Activated naive CD4-positive, alpha-beta T cell treated with anti-CD3 and anti-CD28 coated beads for 36 hours (primary cell): ENCODE results near the gene BSND. TPM values are rescaled to one million over a fixed set of nuclear protein-coding genes. Genes with fewer than 3 reads are reported as not detected.

Experiments
- CTCF ChIA-PET: fragments of 350-600 bp; sonication (Branson Sonifier 250); formaldehyde crosslinking; loops from one replicate; lab custom pipeline; 2021; ENCODE audit warnings: antibody characterized with exemption; lab: Charles Lee
- DNase-seq: peaks from one replicate; pipeline ENCODE4 v3.0.0-alpha.2; 2020
- H3K27ac Mint-ChIP-seq: one replicate; pipeline ENCODE4 v1.8.0; 2021; ENCODE audit warnings: mild to moderate bottlenecking, mixed read lengths
- H3K27me3 Mint-ChIP-seq: one replicate; pipeline ENCODE4 v1.8.0; 2021; ENCODE audit warnings: low read depth, mixed read lengths
- H3K36me3 Mint-ChIP-seq: one replicate; pipeline ENCODE4 v1.8.0; 2021; ENCODE audit warnings: low read depth, mixed read lengths
- H3K4me1 Mint-ChIP-seq: one replicate; pipeline ENCODE4 v1.8.0; 2021; ENCODE audit warnings: low read depth, mixed read lengths
- H3K4me3 Mint-ChIP-seq: one replicate; pipeline ENCODE4 v1.8.0; 2021; ENCODE audit warnings: mild to moderate bottlenecking, moderate library complexity, mixed read lengths
- H3K9me3 Mint-ChIP-seq: one replicate; pipeline ENCODE4 v1.8.0; 2021; ENCODE audit warnings: mixed read lengths
- intact Hi-C: fragments of 100-400 bp; cut with micrococcal nuclease; formaldehyde crosslinking; loops from one replicate; pipeline ENCODE4 v1.15.1; 2023
- total RNA-seq, 2 experiments: library from RNA; stranded (reverse); gene quantifications; one replicate each; pipeline ENCODE4 v1.2.3, GENCODE V29; 2021

The BSND gene
- total RNA-seq, 2 experiments from 2014 or later: not detected

DNA sequence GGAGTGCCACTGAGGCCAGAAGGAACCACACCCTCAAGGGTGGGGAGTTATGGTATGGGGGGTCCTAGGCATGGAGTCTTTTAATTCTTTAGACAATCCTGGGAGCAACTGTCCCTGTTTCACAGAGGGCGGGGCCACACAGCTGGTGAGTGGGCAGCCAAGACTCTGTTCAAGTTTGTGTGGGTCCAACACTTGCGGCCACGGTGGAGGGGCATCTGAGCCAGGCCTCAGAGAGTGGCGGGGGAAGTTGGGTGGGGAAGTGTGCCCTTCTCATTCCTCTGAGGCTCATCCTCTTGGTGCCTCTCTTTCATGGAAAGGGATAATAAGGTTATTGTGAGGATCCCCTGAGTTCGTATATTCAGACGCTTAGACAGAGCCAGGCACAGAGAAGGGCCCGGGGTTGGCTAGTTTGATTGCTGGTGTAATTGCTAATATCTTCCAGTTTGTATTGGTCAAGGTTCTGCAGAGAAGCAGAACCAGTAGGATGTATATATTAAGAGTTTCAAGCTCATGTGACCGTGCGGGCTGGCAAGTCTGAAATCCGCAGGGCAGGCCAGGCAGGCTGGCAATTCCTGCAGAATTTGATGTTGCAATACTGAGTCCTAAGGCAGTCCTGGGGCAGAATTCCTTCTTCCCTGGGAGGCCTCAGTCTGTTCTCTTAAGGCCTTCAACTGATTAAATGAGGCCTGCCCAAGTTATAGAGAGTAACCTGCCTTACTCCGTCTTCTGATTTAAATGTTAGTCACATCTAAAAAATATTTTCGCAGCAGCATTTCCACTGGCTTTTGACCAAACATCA, 56.5 kb downstream of the BSND start:
- Mint-ChIP-seq H3K27ac (no peak overlapping the region), H3K27me3 (no peaks in the 10 kb centered on the region), H3K36me3 (no peaks in the 10 kb centered on the region), H3K4me3 (no peak overlapping the region), H3K9me3 (no peaks in the 10 kb centered on the region), H3K4me1 (peaks cover 2% of the 10 kb centered on the region)
- CTCF ChIA-PET: no interaction called here
- DNase-seq: no peak
- intact Hi-C loops: no loop called here

DNA sequence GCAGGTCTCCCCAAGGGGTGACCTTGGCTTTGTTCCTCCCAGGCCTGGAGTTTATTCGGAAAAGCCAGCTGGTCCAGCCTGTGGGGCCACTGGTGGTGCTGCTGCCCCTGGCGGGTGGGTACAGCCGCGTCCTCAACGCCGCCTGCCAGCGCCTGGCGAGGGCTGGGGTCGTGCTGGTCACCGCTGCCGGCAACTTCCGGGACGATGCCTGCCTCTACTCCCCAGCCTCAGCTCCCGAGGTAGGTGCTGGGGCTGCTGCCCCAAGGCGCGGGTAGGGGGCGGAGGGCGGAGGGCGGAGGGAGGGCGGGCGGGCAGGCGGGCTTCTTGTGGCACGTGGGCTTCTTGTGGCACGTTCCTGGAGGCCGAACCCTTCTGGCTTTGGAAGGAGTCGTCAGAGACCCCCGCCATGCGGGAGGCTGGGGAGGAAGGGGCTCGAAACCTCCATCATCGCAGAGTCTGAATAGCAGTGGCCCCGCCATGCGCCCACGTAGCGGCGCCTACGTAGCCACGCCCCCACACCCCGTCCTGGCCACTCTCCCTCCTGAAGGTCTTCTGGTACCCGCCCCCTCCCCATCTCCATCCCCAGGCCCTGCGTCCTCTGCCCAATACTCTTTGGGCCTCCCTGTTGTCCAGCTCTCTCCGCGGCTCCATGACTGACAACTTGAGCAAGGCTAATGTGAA, 57.4 kb downstream of the BSND start:
- CTCF ChIA-PET: no interaction called here
- H3K36me3 Mint-ChIP-seq: no peaks in the 10 kb centered on the region
- no peaks in the 10 kb centered on the region for H3K9me3 Mint-ChIP-seq
- H3K27ac Mint-ChIP-seq: no peak overlapping the region
- intact Hi-C loops: no loop called here
- H3K4me1 Mint-ChIP-seq: peaks cover 9% of the 10 kb centered on the region
- H3K4me3 Mint-ChIP-seq: no peak overlapping the region
- no peak for DNase-seq
- H3K27me3 Mint-ChIP-seq: no peaks in the 10 kb centered on the region

- intact Hi-C loops: no loop called here
- Mint-ChIP-seq H3K4me1 (peaks cover 9% of the 10 kb centered on the region), H3K4me3 (no peak overlapping the region), H3K9me3 (no peaks in the 10 kb centered on the region), H3K27ac (no peak overlapping the region), H3K27me3 (no peaks in the 10 kb centered on the region), H3K36me3 (no peaks in the 10 kb centered on the region)
- CTCF ChIA-PET: no interaction called here
- DNase-seq: no peak
Observed at GRCh38 chr1:55056632-55056992, 57.9 kb downstream of the BSND start.

- H3K36me3 Mint-ChIP-seq: no peaks in the 10 kb centered on the region
- peaks cover 9% of the 10 kb centered on the region for H3K4me1 Mint-ChIP-seq
- no peaks in the 10 kb centered on the region for H3K27me3 Mint-ChIP-seq
- CTCF ChIA-PET: no interaction called here
- no peak overlapping the region for H3K4me3 Mint-ChIP-seq
- no peak for DNase-seq
- intact Hi-C loops: no loop called here
- no peaks in the 10 kb centered on the region for H3K9me3 Mint-ChIP-seq
- H3K27ac Mint-ChIP-seq: no peak overlapping the region
Observed at GRCh38 chr1:55057270-55057955, 58.7 kb downstream of the BSND start.

DNA sequence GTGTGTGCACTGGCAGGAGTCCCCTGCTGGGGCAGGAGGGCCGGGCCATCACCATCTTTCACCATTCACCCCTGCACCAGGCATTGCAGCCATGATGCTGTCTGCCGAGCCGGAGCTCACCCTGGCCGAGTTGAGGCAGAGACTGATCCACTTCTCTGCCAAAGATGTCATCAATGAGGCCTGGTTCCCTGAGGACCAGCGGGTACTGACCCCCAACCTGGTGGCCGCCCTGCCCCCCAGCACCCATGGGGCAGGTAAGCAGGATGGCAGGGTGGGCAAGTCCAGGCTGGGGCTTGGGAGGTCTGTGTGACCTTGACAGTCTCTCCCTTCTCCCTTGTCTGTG, 59.2 kb downstream of the BSND start:
- CTCF ChIA-PET: no interaction called here
- intact Hi-C loops: no loop called here
- peaks cover 9% of the 10 kb centered on the region for H3K4me1 Mint-ChIP-seq

DNA sequence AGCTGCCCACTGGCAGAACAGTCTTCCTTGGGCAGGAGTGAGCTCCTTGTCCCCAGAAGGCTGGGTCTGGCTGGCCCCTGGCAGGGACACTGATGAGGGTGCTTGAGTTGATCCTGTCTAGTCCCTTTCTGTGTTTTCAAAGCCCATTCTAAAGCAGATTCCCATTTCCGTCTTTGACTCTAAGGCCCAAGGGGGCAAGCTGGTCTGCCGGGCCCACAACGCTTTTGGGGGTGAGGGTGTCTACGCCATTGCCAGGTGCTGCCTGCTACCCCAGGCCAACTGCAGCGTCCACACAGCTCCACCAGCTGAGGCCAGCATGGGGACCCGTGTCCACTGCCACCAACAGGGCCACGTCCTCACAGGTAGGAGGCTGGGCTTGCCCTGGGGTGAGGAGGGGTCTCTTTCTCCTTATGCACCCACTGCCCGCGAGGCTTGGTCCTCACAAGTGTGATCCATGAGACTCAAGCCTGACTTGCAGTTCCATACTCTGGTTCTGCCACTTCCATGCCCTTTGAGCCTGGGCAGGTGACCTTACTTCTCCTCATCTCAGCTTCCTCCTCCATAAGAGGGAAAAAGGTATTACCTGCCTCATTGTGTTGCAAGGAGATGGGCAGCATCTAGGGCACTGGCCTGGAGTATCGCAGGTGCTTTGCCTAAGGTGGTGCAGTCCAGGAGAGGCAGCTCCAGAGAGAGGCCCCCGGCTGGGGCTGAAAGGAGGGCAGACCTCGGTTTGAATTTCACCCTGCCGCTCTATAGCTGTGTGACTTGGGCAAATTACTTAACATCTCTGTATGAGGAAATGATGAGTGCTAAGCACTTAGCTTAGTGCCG, 60.8 kb downstream of the BSND start:
- no peak for DNase-seq
- H3K27me3 Mint-ChIP-seq: no peaks in the 10 kb centered on the region
- H3K9me3 Mint-ChIP-seq: no peaks in the 10 kb centered on the region
- no peaks in the 10 kb centered on the region for H3K36me3 Mint-ChIP-seq
- CTCF ChIA-PET: interaction anchor here (0.6 to 1.8 kb wide), 4 partner anchors 12 to 1915 kb away, joined by 3 to 4 read pairs (median 3); no protein-coding TSS in a partner anchor
- no peak overlapping the region for H3K4me3 Mint-ChIP-seq
- intact Hi-C loops: loop anchor here (1.0 kb wide), 1 partner anchor 14 kb away; no protein-coding TSS in a partner anchor
- no peak overlapping the region for H3K27ac Mint-ChIP-seq
- H3K4me1 Mint-ChIP-seq: peaks cover 9% of the 10 kb centered on the region

More for the DNA sequence above, 59.2 kb downstream of the BSND start:
- DNase-seq: no peak
- Mint-ChIP-seq H3K27me3 (no peaks in the 10 kb centered on the region), H3K9me3 (no peaks in the 10 kb centered on the region), H3K4me3 (no peak overlapping the region), H3K27ac (no peak overlapping the region), H3K36me3 (no peaks in the 10 kb centered on the region)

GRCh38 chr1:55060133-55060999, 61.6 kb downstream of the BSND start:
- no peak overlapping the region for H3K27ac Mint-ChIP-seq
- H3K27me3 Mint-ChIP-seq: no peaks in the 10 kb centered on the region
- CTCF ChIA-PET: interaction anchor here (0.8 to 1.8 kb wide), 4 partner anchors 13 to 212 kb away, joined by 3 to 4 read pairs (median 3); no protein-coding TSS in a partner anchor
- no peaks in the 10 kb centered on the region for H3K9me3 Mint-ChIP-seq
- intact Hi-C loops: loop anchor here (1.0 kb wide), 1 partner anchor 13 kb away; no protein-coding TSS in a partner anchor
- peak; percentile 55 for DNase-seq
- H3K4me3 Mint-ChIP-seq: no peak overlapping the region
- peaks cover 9% of the 10 kb centered on the region for H3K4me1 Mint-ChIP-seq
- no peaks in the 10 kb centered on the region for H3K36me3 Mint-ChIP-seq

- Mint-ChIP-seq H3K36me3 (peaks cover 3% of the 10 kb centered on the region), H3K4me1 (peaks cover 9% of the 10 kb centered on the region), H3K4me3 (no peak overlapping the region), H3K27ac (no peak overlapping the region), H3K27me3 (no peaks in the 10 kb centered on the region), H3K9me3 (no peaks in the 10 kb centered on the region)
- no peak for DNase-seq
- CTCF ChIA-PET: interaction anchor here (0.8 to 1.8 kb wide), 4 partner anchors 12 to 213 kb away, joined by 3 to 4 read pairs (median 3); no protein-coding TSS in a partner anchor
- intact Hi-C loops: loop anchor here (1.0 kb wide), 1 partner anchor 12 kb away; no protein-coding TSS in a partner anchor
Observed at GRCh38 chr1:55061000-55061705, 62.4 kb downstream of the BSND start.
